K562 (cell line): ENCODE measurements around the gene SFPQ. TPM values are rescaled to one million over a fixed set of nuclear protein-coding genes. Genes with fewer than 3 reads are reported as not detected.

Experiments used
- ELF4 ChIP-seq: fragments of 450-650 bp; formaldehyde crosslinking; IDR thresholded peaks from 2 replicates; pipeline ENCODE4 v1.4.0; 2022; ENCODE audit warnings: missing genetic modification characterization
- EZH2 ChIP-seq: IDR thresholded peaks from 2 replicates; pipeline ENCODE4 v1.6.1; 2012; ENCODE audit warnings: low read depth, mild to moderate bottlenecking, inconsistent platforms, low read length, borderline replicate concordance
- HMG20B ChIP-seq: fragments of 250-450 bp; sonication (Bioruptor Pico); IDR thresholded peaks from 2 replicates; pipeline ENCODE4 v1.5.0; 2021; ENCODE audit warnings: mild to moderate bottlenecking
- NCOR1 ChIP-seq: fragments of 450-650 bp; IDR thresholded peaks from 2 replicates; pipeline ENCODE4 v1.6.1; 2016; ENCODE audit warnings: mild to moderate bottlenecking, moderate library complexity
- PCBP2 ChIP-seq: fragments of 200-400 bp; formaldehyde crosslinking; IDR thresholded peaks from 2 replicates; pipeline ENCODE4 v1.6.1; 2018; ENCODE audit warnings: low read length, low read depth, mild to moderate bottlenecking, moderate library complexity; ENCODE audit not compliant: poor library complexity, severe bottlenecking
- PHF8 ChIP-seq: fragments of 200-600 bp; sonication (generic); IDR thresholded peaks from 2 replicates; pipeline ENCODE4 v1.6.1; 2012; ENCODE audit warnings: mixed run types, mild to moderate bottlenecking, inconsistent platforms, low read length, moderate library complexity, borderline replicate concordance
- PHTF2 ChIP-seq: fragments of 250-450 bp; sonication (Bioruptor Pico); IDR thresholded peaks from 2 replicates; pipeline ENCODE4 v1.5.0; 2021; ENCODE audit warnings: mild to moderate bottlenecking
- PRPF4 ChIP-seq: fragments of 200-400 bp; formaldehyde crosslinking; IDR thresholded peaks from one replicate; pipeline ENCODE4 v1.6.1; 2017; ENCODE audit warnings: low read length, low read depth, mild to moderate bottlenecking; ENCODE audit not compliant: insufficient read depth, poor library complexity, severe bottlenecking
- RBFOX2 ChIP-seq: fragments of 200-400 bp; formaldehyde crosslinking; IDR thresholded peaks from 2 replicates; pipeline ENCODE4 v1.6.1; 2017; ENCODE audit warnings: low read depth, mild to moderate bottlenecking, low read length, moderate library complexity
- SP1 ChIP-seq: sonication (generic); formaldehyde crosslinking; IDR thresholded peaks from 2 replicates; pipeline ENCODE4 v1.8.1; 2022; ENCODE audit warnings: mild to moderate bottlenecking, missing genetic modification reagents
- TCFL5 ChIP-seq: fragments of 250-450 bp; sonication (Bioruptor Pico); conservative IDR thresholded peaks from 2 replicates; pipeline ENCODE4 v1.6.1; 2021; ENCODE audit warnings: mild to moderate bottlenecking, moderate library complexity, matching md5 sums
- TEAD1 ChIP-seq, 2 experiments: fragments of 450-650 bp in 1 of 2; sonication (generic) in 1 of 2; formaldehyde crosslinking; IDR thresholded peaks; 2 replicates each; pipeline versions ENCODE4 v1.4.0 to v1.8.0; 2020 to 2022; ENCODE audit warnings: mild to moderate bottlenecking in 2 of 2, missing genetic modification reagents in 1 of 2
- TFAM ChIP-seq: fragments of 250-450 bp; sonication (Bioruptor Pico); conservative IDR thresholded peaks from 2 replicates; pipeline ENCODE4 v1.5.0; 2021; ENCODE audit warnings: mild to moderate bottlenecking, moderate library complexity
- ZBTB17 ChIP-seq: fragments of 450-650 bp; formaldehyde crosslinking; IDR thresholded peaks from 2 replicates; pipeline ENCODE4 v1.4.0; 2020; ENCODE audit warnings: mild to moderate bottlenecking
- ZC3H11A ChIP-seq: IDR thresholded peaks from 2 replicates; pipeline ENCODE4 v1.6.1; 2012; ENCODE audit warnings: low read depth, low read length, improper control_type of control experiment
- ZC3H8 ChIP-seq: fragments of 450-650 bp; IDR thresholded peaks from 2 replicates; pipeline ENCODE4 v1.6.1; 2017
- ZKSCAN3 ChIP-seq: fragments of 250-450 bp; sonication (Bioruptor Pico); IDR thresholded peaks from 2 replicates; pipeline ENCODE4 v1.4.0; 2020
- ZNF143 ChIP-seq: sonication (generic); formaldehyde crosslinking; IDR thresholded peaks from 2 replicates; pipeline ENCODE4 v1.9.0; 2022; ENCODE audit warnings: mild to moderate bottlenecking, missing genetic modification reagents
- ZNF239 ChIP-seq: fragments of 250-450 bp; sonication (Bioruptor Pico); IDR thresholded peaks from 2 replicates; pipeline ENCODE4 v1.4.0; 2020; ENCODE audit warnings: mild to moderate bottlenecking
- ZNF75A ChIP-seq: fragments of 450-650 bp; formaldehyde crosslinking; IDR thresholded peaks from 2 replicates; pipeline ENCODE4 v1.4.0; 2020; ENCODE audit warnings: mild to moderate bottlenecking
- polyA plus RNA-seq, 8 experiments: library from polyadenylated mRNA; depleted of rRNA in 4 of 8; stranded (reverse) in 5 of 8; unstranded in 3 of 8; fragments of >200 nt; fragmentation: Nextera tagmentation in 2 of 8; fragmentation: Illumina TruSeq in 1 of 8; extraction: Ambion mirVana in 2 of 8; extraction: Trizol in 1 of 8; gene quantifications; 2 replicates each; pipeline versions ENCODE4 v1.2.1 to v1.2.3, GENCODE V29; 2011 to 2014; ENCODE audit warnings: inconsistent platforms in 1 of 8, missing spikeins in 1 of 8
- total RNA-seq, 7 experiments: library from RNA; depleted of rRNA in 6 of 7; stranded (reverse); fragments of >200 nt in 6 of 7; fragmentation: Illumina TruSeq in 2 of 7; extraction: Trizol in 2 of 7; gene quantifications; 2 replicates each; pipeline versions ENCODE4 v1.2.1 to v1.2.3, GENCODE V29; 2011 to 2021; ENCODE audit warnings: low replicate concordance in 1 of 7
- TF ChIP-seq, protein P1 (sequence below): sonication (generic); formaldehyde crosslinking; IDR thresholded peaks from 2 replicates; pipeline ENCODE4 v1.8.1; 2023; ENCODE audit warnings: mild to moderate bottlenecking, missing genetic modification reagents, moderate library complexity
- TF ChIP-seq, protein P2 (sequence below), 2 experiments: fragments of 450-650 bp; conservative IDR thresholded peaks; 2 replicates each; pipeline ENCODE4 v1.6.1; 2017; ENCODE audit warnings: mild to moderate bottlenecking in 2 of 2, moderate library complexity in 2 of 2
- TF ChIP-seq, protein P3 (sequence below): fragments of 250-450 bp; sonication (Bioruptor Pico); IDR thresholded peaks from 2 replicates; pipeline ENCODE4 v1.8.0; 2022; ENCODE audit warnings: inconsistent platforms, mild to moderate bottlenecking, moderate library complexity, borderline replicate concordance
- TF ChIP-seq, protein P4 (sequence below): fragments of 450-650 bp; IDR thresholded peaks from 2 replicates; pipeline ENCODE4 v1.6.1; 2016; ENCODE audit warnings: antibody characterized with exemption

SFPQ gene
- total and polyA plus RNA-seq, 9 of the 15 experiments (the other 6 are each of a cell fraction or from before 2014, with no cell fraction given): 69.7 to 562 (median 399) TPM

DNA sequence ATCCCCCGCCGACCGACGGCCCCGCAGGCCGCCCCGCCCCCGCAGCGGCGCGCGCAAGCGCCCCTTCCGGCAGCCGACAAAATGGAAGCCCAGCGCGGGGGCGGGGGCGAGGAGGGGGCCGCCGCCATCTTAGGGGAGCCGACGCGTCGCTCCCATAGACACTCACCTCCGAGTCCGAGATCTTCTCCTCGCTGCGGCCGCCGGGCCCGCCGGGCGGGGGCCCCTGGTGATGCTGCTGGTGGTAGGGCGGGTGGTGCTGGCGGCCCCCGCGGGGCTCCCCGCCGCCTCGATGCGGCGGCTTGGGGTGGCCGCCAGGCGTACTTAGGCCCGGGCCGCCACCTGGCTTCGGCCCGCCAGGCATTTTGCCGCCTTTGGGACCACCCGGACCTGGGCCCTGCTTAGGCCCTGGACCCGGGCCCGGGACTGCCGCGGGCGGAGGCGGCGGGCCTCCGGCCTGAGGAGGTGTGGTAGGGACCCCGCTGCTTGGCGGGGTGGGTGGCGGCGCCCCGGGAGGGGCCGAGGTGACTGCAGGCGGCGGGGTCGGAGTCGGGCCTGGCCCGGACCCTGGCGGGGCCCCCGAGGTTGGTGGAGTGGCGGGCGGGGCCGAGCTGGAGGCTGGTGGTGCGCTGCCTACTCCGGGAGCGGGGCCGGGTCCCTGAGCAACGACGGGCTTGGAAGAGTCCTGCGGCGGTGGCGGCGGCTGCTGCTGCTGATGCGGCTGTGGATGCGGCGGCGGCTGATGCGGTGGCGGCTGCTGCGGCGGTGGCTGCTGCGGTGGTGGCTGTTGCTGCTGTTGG, 691 bp downstream of the SFPQ start (continued):
- TF ChIP-seq EZH2 (no peak), NCOR1 (no peak), PHTF2 (CRISPR knock-in tag) (no peak), ZNF239 (CRISPR knock-in tag) (no peak), TEAD1 (CRISPR knock-in tag; IDR thresholded peaks at IDR 0.05) (peak in 1 of 2 experiments; percentile 43; a peak in 2 of 4 replicates), ZC3H11A (peak; percentile 99), RBFOX2 (peak; percentile 98), TCFL5 (CRISPR knock-in tag) (no peak), ZKSCAN3 (CRISPR knock-in tag) (no peak), ZNF143 (peak; percentile 29; the same call in 1 of the 2 replicates), PCBP2 (peak; percentile 24), ZC3H8 (no peak), ZBTB17 (no peak; the same call in 1 of the 2 replicates), SP1 (no peak), TFAM (CRISPR knock-in tag) (no peak), HMG20B (CRISPR knock-in tag) (no peak), PRPF4 (peak; percentile 88), PHF8 (no peak), ZNF75A (0 out of 2 replicates have a peak, but pooled peaks have one; percentile 14), ELF4 (CRISPR knock-in tag) (no peak)
- TF ChIP-seq, protein P1, sequence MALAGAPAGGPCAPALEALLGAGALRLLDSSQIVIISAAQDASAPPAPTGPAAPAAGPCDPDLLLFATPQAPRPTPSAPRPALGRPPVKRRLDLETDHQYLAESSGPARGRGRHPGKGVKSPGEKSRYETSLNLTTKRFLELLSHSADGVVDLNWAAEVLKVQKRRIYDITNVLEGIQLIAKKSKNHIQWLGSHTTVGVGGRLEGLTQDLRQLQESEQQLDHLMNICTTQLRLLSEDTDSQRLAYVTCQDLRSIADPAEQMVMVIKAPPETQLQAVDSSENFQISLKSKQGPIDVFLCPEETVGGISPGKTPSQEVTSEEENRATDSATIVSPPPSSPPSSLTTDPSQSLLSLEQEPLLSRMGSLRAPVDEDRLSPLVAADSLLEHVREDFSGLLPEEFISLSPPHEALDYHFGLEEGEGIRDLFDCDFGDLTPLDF: peak; percentile 2; the same call in 1 of the 2 replicates
- TF ChIP-seq, protein P2, sequence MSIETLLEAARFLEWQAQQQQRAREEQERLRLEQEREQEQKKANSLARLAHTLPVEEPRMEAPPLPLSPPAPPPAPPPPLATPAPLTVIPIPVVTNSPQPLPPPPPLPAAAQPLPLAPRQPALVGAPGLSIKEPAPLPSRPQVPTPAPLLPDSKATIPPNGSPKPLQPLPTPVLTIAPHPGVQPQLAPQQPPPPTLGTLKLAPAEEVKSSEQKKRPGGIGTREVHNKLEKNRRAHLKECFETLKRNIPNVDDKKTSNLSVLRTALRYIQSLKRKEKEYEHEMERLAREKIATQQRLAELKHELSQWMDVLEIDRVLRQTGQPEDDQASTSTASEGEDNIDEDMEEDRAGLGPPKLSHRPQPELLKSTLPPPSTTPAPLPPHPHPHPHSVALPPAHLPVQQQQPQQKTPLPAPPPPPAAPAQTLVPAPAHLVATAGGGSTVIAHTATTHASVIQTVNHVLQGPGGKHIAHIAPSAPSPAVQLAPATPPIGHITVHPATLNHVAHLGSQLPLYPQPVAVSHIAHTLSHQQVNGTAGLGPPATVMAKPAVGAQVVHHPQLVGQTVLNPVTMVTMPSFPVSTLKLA (conservative IDR thresholded peaks at IDR 0.05): no peak
- TF ChIP-seq, protein P3, sequence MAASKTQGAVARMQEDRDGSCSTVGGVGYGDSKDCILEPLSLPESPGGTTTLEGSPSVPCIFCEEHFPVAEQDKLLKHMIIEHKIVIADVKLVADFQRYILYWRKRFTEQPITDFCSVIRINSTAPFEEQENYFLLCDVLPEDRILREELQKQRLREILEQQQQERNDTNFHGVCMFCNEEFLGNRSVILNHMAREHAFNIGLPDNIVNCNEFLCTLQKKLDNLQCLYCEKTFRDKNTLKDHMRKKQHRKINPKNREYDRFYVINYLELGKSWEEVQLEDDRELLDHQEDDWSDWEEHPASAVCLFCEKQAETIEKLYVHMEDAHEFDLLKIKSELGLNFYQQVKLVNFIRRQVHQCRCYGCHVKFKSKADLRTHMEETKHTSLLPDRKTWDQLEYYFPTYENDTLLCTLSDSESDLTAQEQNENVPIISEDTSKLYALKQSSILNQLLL (CRISPR knock-in tag): no peak
- TF ChIP-seq, protein P4, sequence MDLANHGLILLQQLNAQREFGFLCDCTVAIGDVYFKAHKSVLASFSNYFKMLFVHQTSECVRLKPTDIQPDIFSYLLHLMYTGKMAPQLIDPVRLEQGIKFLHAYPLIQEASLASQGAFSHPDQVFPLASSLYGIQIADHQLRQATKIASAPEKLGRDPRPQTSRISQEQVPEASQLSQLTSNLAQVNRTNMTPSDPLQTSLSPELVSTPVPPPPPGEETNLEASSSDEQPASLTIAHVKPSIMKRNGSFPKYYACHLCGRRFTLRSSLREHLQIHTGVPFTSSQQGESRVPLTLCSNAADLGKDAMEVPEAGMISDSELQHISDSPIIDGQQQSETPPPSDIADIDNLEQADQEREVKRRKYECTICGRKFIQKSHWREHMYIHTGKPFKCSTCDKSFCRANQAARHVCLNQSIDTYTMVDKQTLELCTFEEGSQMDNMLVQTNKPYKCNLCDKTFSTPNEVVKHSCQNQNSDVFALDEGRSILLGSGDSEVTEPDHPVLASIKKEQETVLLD: no peak
